Prostate gland (tissue), 2 donors: ENCODE data around the gene PSME1. TPM values are rescaled to one million over a fixed set of nuclear protein-coding genes. Genes with fewer than 3 reads are reported as not detected.

Experiments used
- DNase-seq: peaks from one replicate; pipeline ENCODE4 v3.0.0-alpha.2; 2019; ENCODE audit warnings: low spot score
- H3K27ac ChIP-seq, 2 donors: fragments of 200-600 bp; sonication (generic); 2 replicates each; pipeline ENCODE4 v1.5.1; 2017 to 2019
- H3K27me3 ChIP-seq: fragments of 200-600 bp; sonication (generic); replicated peaks from 2 replicates; pipeline ENCODE4 v1.5.1; 2019; ENCODE audit not compliant: insufficient read depth
- H3K36me3 ChIP-seq, 2 donors: fragments of 200-600 bp; sonication (generic); 1 replicate in 1 of 2; 2 replicates in 1 of 2; pipeline versions ENCODE4 v1.5.1 to v1.8.1; 2017 to 2019
- H3K4me1 ChIP-seq: fragments of 200-600 bp; sonication (generic); replicated peaks from 2 replicates; pipeline ENCODE4 v1.5.1; 2019
- H3K4me3 ChIP-seq, 2 donors: fragments of 200-600 bp; sonication (generic); 2 replicates each; pipeline ENCODE4 v1.5.1; 2017 to 2019
- H3K9me3 ChIP-seq: fragments of 200-600 bp; sonication (generic); 2 replicates; pipeline ENCODE4 v1.5.1; 2017
- POLR2A ChIP-seq: fragments of 450-650 bp; IDR thresholded peaks from one replicate; pipeline ENCODE4 v1.6.1; 2016; ENCODE audit warnings: antibody characterized with exemption, mild to moderate bottlenecking
- POLR2AphosphoS5 ChIP-seq: sonication (generic); formaldehyde crosslinking; IDR thresholded peaks from one replicate; pipeline ENCODE4 v1.6.1; 2017; ENCODE audit warnings: antibody characterized with exemption
- WGBS: methylation state at CpG from one replicate; pipeline ENCODE4 v1.1.5; 2018; 5-methylcytosine and 5-hydroxymethylcytosine counted together
- intact Hi-C: fragments of 100-400 bp; cut with DNase I; formaldehyde crosslinking; loops from one replicate; pipeline ENCODE4 v1.14.2; 2022
- total RNA-seq, 2 donors: library from RNA; depleted of rRNA; stranded (reverse); fragments of >200 nt; gene quantifications; one replicate each; pipeline ENCODE4 v1.1.0, GENCODE V29; 2016
- TF ChIP-seq, protein P1 (sequence below), 4 experiments: fragments of 200-600 bp in 2 of 4; fragments of 450-650 bp in 2 of 4; sonication (generic) in 2 of 4; IDR thresholded peaks; 1 replicate in 3 of 4; 2 replicates in 1 of 4; pipeline ENCODE4 v1.5.1; 2016 to 2019; ENCODE audit warnings: antibody characterized with exemption in 4 of 4, mild to moderate bottlenecking in 2 of 4, moderate library complexity in 2 of 4

Gene PSME1
- total RNA-seq, 2 donors from 2014 or later, result 85.4 to 213 TPM

DNA sequence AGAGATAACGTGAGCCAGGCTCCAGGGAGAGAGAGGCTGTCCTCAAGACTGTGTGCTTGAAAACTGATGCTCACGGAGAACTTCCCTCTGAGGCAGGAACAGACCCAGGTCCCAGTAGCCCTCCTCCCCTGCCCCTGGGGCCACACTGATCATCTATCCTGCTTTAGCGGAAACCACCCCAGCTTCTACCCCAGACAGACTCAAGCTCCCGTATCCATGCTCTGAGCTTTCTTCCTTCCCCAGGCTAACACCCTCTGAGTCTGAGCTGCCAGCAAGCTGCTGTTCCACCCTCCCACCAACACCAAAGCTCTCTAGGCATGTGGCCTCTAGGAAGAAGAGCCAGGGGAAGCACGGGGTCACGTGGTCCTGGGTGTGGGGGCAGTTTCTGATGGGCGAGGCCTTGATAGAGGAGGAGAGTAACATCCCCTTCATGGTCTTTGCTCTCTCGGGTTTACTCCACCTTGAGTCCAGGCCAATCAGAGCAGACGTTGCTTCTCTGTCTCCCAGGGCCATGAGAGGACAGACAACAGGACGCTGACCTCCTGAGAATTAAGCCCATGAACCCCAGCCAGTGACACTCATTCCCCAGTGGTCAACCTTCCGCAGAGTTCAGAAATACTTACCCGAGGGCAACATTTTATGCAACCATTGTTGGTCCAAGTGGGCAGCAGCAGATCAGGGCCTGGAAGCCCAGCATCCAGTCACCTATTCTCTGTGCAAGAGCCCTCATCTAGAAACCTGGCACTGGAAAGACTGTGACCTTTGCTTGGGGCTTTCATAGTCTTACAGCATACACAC is 40.5 kb upstream of the PSME1 start:
- peak overlapping the region; percentile 66 to 93 for H3K4me3 ChIP-seq
- WGBS, result 51% methylated on average over 12 of the region's 12 CpGs
- peak overlapping the region; percentile 93 to 98 for H3K27ac ChIP-seq
- no peaks in the 10 kb centered on the region for H3K27me3 ChIP-seq
- H3K4me1 ChIP-seq, result no peaks in the 10 kb centered on the region
- DNase-seq, result no peak
- TF ChIP-seq POLR2A, result no peak
- TF ChIP-seq, protein P1, sequence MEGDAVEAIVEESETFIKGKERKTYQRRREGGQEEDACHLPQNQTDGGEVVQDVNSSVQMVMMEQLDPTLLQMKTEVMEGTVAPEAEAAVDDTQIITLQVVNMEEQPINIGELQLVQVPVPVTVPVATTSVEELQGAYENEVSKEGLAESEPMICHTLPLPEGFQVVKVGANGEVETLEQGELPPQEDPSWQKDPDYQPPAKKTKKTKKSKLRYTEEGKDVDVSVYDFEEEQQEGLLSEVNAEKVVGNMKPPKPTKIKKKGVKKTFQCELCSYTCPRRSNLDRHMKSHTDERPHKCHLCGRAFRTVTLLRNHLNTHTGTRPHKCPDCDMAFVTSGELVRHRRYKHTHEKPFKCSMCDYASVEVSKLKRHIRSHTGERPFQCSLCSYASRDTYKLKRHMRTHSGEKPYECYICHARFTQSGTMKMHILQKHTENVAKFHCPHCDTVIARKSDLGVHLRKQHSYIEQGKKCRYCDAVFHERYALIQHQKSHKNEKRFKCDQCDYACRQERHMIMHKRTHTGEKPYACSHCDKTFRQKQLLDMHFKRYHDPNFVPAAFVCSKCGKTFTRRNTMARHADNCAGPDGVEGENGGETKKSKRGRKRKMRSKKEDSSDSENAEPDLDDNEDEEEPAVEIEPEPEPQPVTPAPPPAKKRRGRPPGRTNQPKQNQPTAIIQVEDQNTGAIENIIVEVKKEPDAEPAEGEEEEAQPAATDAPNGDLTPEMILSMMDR (IDR thresholded peaks at IDR 0.05), result no peak
- no peak for TF ChIP-seq POLR2AphosphoS5
- no peaks in the 10 kb centered on the region for H3K36me3 ChIP-seq
- no peaks in the 10 kb centered on the region for H3K9me3 ChIP-seq
- intact Hi-C loops, result loop anchor here (2.0 kb wide), 1 partner anchor 19 kb away; the partner anchor contains the start of genes DCAF11 and NRL

DNA sequence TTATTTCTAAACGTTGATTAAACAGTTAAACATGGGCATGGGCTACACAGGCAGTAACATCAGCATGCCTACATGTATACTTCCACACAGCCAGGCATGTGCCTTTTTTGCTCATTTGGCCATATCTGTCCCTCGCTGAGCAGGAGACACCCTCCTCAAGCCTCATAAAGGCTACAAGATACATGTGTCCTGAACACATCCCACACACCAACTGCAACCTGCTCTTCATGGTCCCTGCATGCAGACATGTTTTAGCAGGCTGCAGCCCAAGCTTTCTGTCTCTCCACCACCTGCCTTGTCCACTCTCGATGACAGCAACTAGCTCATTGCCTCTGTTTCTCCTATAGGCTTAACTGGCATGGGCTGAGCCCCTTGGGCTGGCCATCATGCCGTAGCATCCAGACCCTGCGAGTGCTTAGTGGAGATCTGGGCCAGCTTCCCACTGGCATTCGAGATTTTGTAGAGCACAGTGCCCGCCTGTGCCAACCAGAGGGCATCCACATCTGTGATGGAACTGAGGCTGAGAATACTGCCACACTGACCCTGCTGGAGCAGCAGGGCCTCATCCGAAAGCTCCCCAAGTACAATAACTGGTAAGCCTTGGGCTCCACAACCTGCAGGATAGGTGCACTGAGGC is 39.3 kb upstream of the PSME1 start:
- TF ChIP-seq, protein P1 (IDR thresholded peaks at IDR 0.05), result no peak
- no peak for TF ChIP-seq POLR2A
- TF ChIP-seq POLR2AphosphoS5, result no peak
- intact Hi-C loops, result no loop called here
- Histone ChIP-seq H3K4me3 (no peak overlapping the region), H3K27ac (no peak overlapping the region), H3K4me1 (no peaks in the 10 kb centered on the region), H3K9me3 (no peaks in the 10 kb centered on the region), H3K36me3 (no peaks in the 10 kb centered on the region), H3K27me3 (no peaks in the 10 kb centered on the region)
- 95% methylated on average over 8 of the region's 8 CpGs for WGBS
- no peak for DNase-seq

DNA sequence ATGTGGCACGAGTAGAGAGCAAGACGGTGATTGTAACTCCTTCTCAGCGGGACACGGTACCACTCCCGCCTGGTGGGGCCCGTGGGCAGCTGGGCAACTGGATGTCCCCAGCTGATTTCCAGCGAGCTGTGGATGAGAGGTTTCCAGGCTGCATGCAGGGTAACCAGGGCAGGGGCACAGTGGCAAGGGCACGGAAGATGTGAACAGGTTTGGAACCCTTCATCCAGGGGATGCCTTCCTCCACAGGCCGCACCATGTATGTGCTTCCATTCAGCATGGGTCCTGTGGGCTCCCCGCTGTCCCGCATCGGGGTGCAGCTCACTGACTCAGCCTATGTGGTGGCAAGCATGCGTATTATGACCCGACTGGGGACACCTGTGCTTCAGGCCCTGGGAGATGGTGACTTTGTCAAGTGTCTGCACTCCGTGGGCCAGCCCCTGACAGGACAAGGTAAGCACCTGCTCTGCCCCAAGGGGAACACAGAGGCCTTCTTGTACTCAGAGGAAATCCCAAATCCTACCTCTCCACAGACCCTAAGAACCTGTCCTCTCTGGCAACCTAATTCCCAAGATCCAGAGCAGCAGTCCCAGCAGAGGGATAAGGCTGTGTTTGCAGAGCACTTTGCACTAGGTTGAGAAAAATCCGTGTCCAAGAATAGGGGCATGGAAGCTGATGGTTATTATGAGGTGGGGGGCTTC is 37.6 kb upstream of the PSME1 start:
- intact Hi-C loops, result no loop called here
- Histone ChIP-seq H3K27me3 (no peaks in the 10 kb centered on the region), H3K4me1 (no peaks in the 10 kb centered on the region), H3K9me3 (no peaks in the 10 kb centered on the region), H3K4me3 (no peak overlapping the region), H3K27ac (no peak overlapping the region), H3K36me3 (no peaks in the 10 kb centered on the region)
- WGBS, result 96% methylated on average over 15 of the region's 16 CpGs
- TF ChIP-seq POLR2A, result no peak
- DNase-seq, result no peak

DNA sequence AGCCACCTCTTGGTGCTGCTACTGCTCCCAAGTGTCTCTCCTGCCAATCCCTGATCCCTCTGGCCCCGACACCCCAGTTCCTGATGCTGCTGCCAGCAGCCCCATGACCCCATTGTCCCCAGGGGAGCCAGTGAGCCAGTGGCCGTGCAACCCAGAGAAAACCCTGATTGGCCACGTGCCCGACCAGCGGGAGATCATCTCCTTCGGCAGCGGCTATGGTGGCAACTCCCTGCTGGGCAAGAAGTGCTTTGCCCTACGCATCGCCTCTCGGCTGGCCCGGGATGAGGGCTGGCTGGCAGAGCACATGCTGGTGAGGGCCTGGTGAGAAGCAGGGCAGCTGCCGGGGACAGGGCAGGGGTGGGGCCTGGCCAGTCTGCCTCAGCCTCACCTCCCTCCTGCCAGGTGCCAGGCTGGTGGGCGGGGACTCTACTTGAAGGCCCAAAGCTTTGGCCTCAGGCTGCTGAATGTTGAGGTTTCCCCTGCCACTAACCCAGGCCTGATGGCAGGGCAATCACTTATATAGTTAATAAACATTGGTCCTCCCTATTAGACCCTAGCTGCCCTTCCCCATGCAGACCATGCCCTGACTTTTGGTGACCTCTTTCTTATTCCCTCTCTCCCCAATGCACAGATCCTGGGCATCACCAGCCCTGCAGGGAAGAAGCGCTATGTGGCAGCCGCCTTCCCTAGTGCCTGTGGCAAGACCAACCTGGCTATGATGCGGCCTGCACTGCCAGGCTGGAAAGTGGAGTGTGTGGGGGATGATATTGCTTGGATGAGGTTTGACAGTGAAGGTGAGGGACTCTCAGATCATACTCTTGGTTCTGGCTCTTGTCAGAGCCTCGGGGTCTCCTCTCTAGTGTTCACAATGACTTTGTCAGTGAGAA is 36.8 kb upstream of the PSME1 start:
- H3K9me3 ChIP-seq, result no peaks in the 10 kb centered on the region
- intact Hi-C loops, result no loop called here
- H3K4me1 ChIP-seq, result no peaks in the 10 kb centered on the region
- H3K36me3 ChIP-seq, result no peaks in the 10 kb centered on the region
- H3K27me3 ChIP-seq, result no peaks in the 10 kb centered on the region
- H3K27ac ChIP-seq, result no peak overlapping the region
- DNase-seq, result no peak
- no peak overlapping the region for H3K4me3 ChIP-seq
- TF ChIP-seq POLR2A (no peak), POLR2AphosphoS5 (no peak)
- TF ChIP-seq, protein P1 (IDR thresholded peaks at IDR 0.05), result no peak
- 91% methylated on average over 17 of the region's 17 CpGs for WGBS
